ENCODE measurements around the gene CDK17. TPM values are rescaled to one million over a fixed set of nuclear protein-coding genes. Genes with fewer than 3 reads are reported as not detected.

CDK17 gene
- total RNA-seq (2014; rRNA removed; shearing (Covaris generic)) (62.7 and 91.9 TPM in 2 replicates), polyA plus RNA-seq (2016; fragmentation: Nextera tagmentation; extraction: Ambion mirVana) (29.3 and 30.0 TPM in 2 replicates)

DNA sequence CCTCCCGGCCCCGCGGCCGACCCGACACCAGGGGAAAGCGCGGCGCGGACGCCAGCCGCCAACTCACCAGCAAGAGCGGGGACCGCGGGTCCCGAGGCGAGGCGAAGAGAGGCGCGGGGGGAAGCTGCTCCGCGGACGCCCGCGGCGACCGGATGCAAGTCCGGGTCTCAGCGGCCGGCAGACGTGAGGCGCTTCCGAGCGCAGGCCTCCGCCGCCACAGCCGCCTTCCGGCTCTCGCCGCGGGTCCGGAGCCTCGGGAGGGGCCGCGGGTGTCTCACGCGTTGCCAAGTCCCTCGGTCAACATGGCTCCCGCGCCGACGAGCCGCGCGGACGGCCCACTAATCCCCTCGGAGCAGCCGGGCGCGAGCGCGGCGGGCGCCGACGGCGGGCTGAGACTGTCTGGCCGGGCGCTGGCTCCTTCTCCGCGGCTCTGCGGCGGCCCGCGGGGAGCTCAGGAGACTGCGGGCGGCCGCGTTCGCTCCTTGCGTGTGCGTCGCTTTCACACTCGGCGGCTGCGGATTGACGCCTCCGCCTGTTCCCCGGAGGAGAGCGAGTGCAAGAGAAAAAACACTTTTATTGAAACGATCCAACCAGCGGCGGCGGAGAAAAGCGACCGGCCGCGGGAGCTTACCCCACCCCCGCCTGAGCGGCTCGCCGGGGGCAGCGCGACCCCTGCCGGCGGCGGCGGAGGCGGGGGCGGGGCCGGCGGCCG lies at the start of gene CDK17:
CDK17 (minus strand) TSS at position 521 of the 712 bp plus-strand sequence. CDS start 65,603 bp downstream, outside the sequence.
- Histone ChIP-seq H3K9me2 (ENCODE audit: insufficient read depth) (no peaks in the 10 kb centered on the region), H2AFZ (peak within 1 kb of the TSS; percentile 86), H3K4me1 (ENCODE audit: insufficient read depth) (peaks cover 27% of the 10 kb centered on the region), H3K4me3 (peak within 1 kb of the TSS; percentile 95), H3K4me2 (ENCODE audit: unreplicated experiment) (peak within 1 kb of the TSS; percentile 100), H3F3A (ENCODE audit: insufficient read depth) (peaks cover 55% of the 10 kb centered on the region), H4K20me1 (ENCODE audit: insufficient read depth) (no peaks in the 10 kb centered on the region), H3K79me2 (ENCODE audit: insufficient read depth) (peaks cover 50% of the 10 kb centered on the region), H3K36me3 (ENCODE audit: low read depth) (no peaks in the 10 kb centered on the region), H3K27ac (peak within 1 kb of the TSS; percentile 94), H3K9me3 (ENCODE audit: low read depth) (no peaks in the 10 kb centered on the region), H3K9ac (peak within 1 kb of the TSS; percentile 95), H3K27me3 (replicated peaks; ENCODE audit: insufficient read depth) (no peaks in the 10 kb centered on the region)
- TF ChIP-seq EZH2 (IDR thresholded peaks at IDR 0.05; ENCODE audit: insufficient read depth, poor library complexity, severe bottlenecking): no peak
- no peak for TF ChIP-seq EZH2phosphoT487 (IDR thresholded peaks at IDR 0.05; ENCODE audit: insufficient read depth, low read depth)
- DNase-seq: peak; percentile 94
- in situ Hi-C loops (cut with MboI): no loop called here
- 0 to 3% methylated on average over 84 to 96 of the region's 112 CpGs for WGBS, 2 experiments (ENCODE audit: low coverage in 1 of 2, low lambda C conversion rate in 2 of 2, missing lambda C conversion rate in 2 of 2)

DNA sequence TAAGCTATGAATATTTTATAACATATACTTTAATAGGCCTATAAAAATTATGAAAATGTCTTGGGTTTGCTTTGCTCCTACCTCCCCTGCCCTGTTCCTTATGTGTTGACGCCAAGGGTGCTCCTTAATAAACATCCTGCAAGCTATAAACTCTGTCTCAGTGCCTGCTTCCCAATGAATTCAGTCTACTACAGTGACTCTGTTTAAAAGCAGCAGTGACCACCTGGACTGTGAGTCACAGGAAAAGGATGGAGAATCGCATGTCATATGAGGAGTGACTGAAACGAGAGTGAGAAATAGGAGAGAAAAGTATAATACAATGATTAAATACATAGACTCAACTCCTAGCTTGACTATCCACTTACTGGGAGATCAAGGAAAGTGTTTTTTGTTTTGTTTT lies 48.1 kb upstream of the CDK17 start:
- 51 to 56% methylated on average over 3 of the region's 3 CpGs for WGBS, 2 experiments (ENCODE audit: low coverage in 1 of 2, low lambda C conversion rate in 2 of 2, missing lambda C conversion rate in 2 of 2)

DNA sequence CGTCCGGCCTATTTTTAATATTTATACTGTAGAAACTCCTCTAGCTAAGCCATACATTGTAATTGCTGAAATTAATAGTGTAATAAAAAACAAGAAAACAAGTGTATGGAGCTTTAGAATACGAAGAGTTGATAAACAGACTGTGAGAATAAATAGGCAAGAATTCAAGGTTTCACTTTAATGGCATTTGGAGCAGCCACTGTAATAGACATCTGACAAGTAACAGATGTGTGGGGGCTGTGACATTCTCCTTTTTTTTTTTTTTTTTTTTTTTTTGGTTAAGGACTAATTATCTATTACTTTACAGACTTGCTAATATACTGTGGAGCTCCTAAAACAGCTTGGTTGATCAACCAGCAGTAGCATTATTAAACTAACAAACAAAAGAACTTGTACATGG lies 47.0 kb upstream of the CDK17 start:
- peaks cover 31% of the 10 kb centered on the region for H3F3A ChIP-seq (ENCODE audit: insufficient read depth)
- peak overlapping the region; percentile 89 for H3K27ac ChIP-seq
- no peaks in the 10 kb centered on the region for H3K36me3 ChIP-seq (ENCODE audit: low read depth)
- H3K79me2 ChIP-seq (ENCODE audit: insufficient read depth): no peaks in the 10 kb centered on the region
- no peak for DNase-seq
- TF ChIP-seq EZH2 (IDR thresholded peaks at IDR 0.05; ENCODE audit: insufficient read depth, poor library complexity, severe bottlenecking) (no peak), EZH2phosphoT487 (IDR thresholded peaks at IDR 0.05; ENCODE audit: insufficient read depth, low read depth) (no peak)
- no peak overlapping the region for H3K4me3 ChIP-seq
- H3K4me1 ChIP-seq (ENCODE audit: insufficient read depth): peaks cover 31% of the 10 kb centered on the region
- H3K27me3 ChIP-seq (replicated peaks; ENCODE audit: insufficient read depth): no peaks in the 10 kb centered on the region
- peak overlapping the region; percentile 74; the same call in 1 of the 2 replicates for H3K9ac ChIP-seq
- H3K9me2 ChIP-seq (ENCODE audit: insufficient read depth): no peaks in the 10 kb centered on the region
- in situ Hi-C loops (cut with MboI): no loop called here
- WGBS, 2 experiments (ENCODE audit: low coverage in 1 of 2, low lambda C conversion rate in 2 of 2, missing lambda C conversion rate in 2 of 2): 68 to 73% methylated on average over 3 of the region's 3 CpGs
- H3K4me2 ChIP-seq (ENCODE audit: unreplicated experiment): no peak overlapping the region
- H3K9me3 ChIP-seq (ENCODE audit: low read depth): no peaks in the 10 kb centered on the region
- no peak overlapping the region; the same call in 1 of the 2 replicates for H2AFZ ChIP-seq
- H4K20me1 ChIP-seq (ENCODE audit: insufficient read depth): no peaks in the 10 kb centered on the region

More for the DNA sequence above, 48.1 kb upstream of the CDK17 start:
- no peaks in the 10 kb centered on the region for H4K20me1 ChIP-seq (ENCODE audit: insufficient read depth)
- no peaks in the 10 kb centered on the region for H3K9me3 ChIP-seq (ENCODE audit: low read depth)
- H3K9ac ChIP-seq: no peak overlapping the region
- H3K4me3 ChIP-seq: no peak overlapping the region
- H3F3A ChIP-seq (ENCODE audit: insufficient read depth): peaks cover 31% of the 10 kb centered on the region
- no peaks in the 10 kb centered on the region for H3K9me2 ChIP-seq (ENCODE audit: insufficient read depth)
- TF ChIP-seq EZH2phosphoT487 (IDR thresholded peaks at IDR 0.05; ENCODE audit: insufficient read depth, low read depth) (no peak), EZH2 (IDR thresholded peaks at IDR 0.05; ENCODE audit: insufficient read depth, poor library complexity, severe bottlenecking) (no peak)
- 0 out of 2 replicates have a peak overlapping the region, but pooled peaks have one; percentile 27 for H2AFZ ChIP-seq
- no peaks in the 10 kb centered on the region for H3K27me3 ChIP-seq (replicated peaks; ENCODE audit: insufficient read depth)
- no peaks in the 10 kb centered on the region for H3K36me3 ChIP-seq (ENCODE audit: low read depth)
- H3K4me1 ChIP-seq (ENCODE audit: insufficient read depth): peaks cover 31% of the 10 kb centered on the region
- H3K4me2 ChIP-seq (ENCODE audit: unreplicated experiment): peak overlapping the region; percentile 14
- H3K79me2 ChIP-seq (ENCODE audit: insufficient read depth): no peaks in the 10 kb centered on the region
- no peak overlapping the region for H3K27ac ChIP-seq
- in situ Hi-C loops (cut with MboI): no loop called here
- peak; percentile 46 for DNase-seq

DNA sequence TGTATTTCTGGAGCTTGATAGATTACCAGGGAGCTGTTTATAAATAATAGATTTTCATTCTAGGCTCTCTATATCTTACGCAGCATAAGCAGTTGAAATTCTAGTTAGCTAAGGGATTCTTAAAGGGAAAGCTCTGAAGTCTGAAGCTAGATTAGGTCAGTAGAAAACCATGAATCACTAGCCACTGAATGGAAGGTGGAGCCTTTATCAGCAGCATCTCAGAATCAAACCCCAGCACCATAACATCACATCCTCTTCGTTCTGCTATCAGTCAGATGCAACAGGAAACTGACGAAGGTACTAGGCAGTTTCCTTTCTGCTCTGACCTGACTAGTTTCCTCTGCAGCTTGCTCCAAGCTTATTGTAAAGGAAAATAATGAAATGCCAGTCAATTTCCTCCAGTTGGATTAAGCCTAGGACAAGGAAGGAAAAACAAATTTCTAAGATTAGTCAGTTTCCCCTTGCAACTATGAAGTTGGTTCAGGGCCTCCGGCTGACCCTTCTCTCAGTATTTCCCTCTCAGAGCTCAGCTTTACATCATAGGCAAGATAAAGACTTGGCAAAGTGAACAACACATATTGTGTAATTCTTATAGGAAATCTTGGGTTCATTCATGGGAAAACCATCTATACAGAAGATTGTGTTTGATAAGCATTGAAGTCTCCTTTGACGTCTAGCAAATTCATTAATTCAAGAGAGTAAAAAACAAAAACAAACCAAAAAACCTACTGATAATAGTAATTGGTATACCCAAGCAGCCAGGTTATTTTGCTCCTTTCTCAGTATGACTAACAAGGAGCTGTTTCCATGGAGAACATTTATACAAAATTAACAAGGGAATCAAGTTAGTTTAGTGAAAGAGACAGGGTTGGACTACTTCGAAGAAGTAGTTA lies 45.7 kb upstream of the CDK17 start:
- peak; percentile 92 for DNase-seq
- peak overlapping the region; percentile 74 for H3K4me2 ChIP-seq (ENCODE audit: unreplicated experiment)
- H3K9ac ChIP-seq: peak overlapping the region; percentile 74
- H3K4me3 ChIP-seq: peak overlapping the region; percentile 44
- in situ Hi-C loops (cut with MboI): no loop called here
- no peaks in the 10 kb centered on the region for H4K20me1 ChIP-seq (ENCODE audit: insufficient read depth)
- no peaks in the 10 kb centered on the region for H3K9me3 ChIP-seq (ENCODE audit: low read depth)
- no peaks in the 10 kb centered on the region for H3K79me2 ChIP-seq (ENCODE audit: insufficient read depth)
- peak overlapping the region; percentile 62 for H2AFZ ChIP-seq
- H3K27me3 ChIP-seq (replicated peaks; ENCODE audit: insufficient read depth): no peaks in the 10 kb centered on the region
- WGBS, 2 experiments (ENCODE audit: low coverage in 1 of 2, low lambda C conversion rate in 2 of 2, missing lambda C conversion rate in 2 of 2): 17 to 18% methylated on average over 6 of the region's 6 CpGs
- H3K4me1 ChIP-seq (ENCODE audit: insufficient read depth): peaks cover 31% of the 10 kb centered on the region
- TF ChIP-seq EZH2phosphoT487 (IDR thresholded peaks at IDR 0.05; ENCODE audit: insufficient read depth, low read depth) (no peak), EZH2 (IDR thresholded peaks at IDR 0.05; ENCODE audit: insufficient read depth, poor library complexity, severe bottlenecking) (no peak)
- H3K36me3 ChIP-seq (ENCODE audit: low read depth): no peaks in the 10 kb centered on the region
- H3K27ac ChIP-seq: peak overlapping the region; percentile 89
- H3K9me2 ChIP-seq (ENCODE audit: insufficient read depth): no peaks in the 10 kb centered on the region
- H3F3A ChIP-seq (ENCODE audit: insufficient read depth): peaks cover 31% of the 10 kb centered on the region
